GM12875 (cell line): ENCODE measurements around the gene ERC2.

Source experiments
- H3K4me3 ChIP-seq: one replicate; pipeline ENCODE4 v1.5.1; 2011; ENCODE audit warnings: low read depth, low read length, control low read depth
- TF ChIP-seq, protein P1 (sequence below): IDR thresholded peaks from 2 replicates; pipeline ENCODE4 v1.5.1; 2011; ENCODE audit warnings: low read depth, mild to moderate bottlenecking, control low read depth, inconsistent platforms, low read length, moderate library complexity, borderline replicate concordance; ENCODE audit not compliant: insufficient read depth

ERC2 gene

DNA sequence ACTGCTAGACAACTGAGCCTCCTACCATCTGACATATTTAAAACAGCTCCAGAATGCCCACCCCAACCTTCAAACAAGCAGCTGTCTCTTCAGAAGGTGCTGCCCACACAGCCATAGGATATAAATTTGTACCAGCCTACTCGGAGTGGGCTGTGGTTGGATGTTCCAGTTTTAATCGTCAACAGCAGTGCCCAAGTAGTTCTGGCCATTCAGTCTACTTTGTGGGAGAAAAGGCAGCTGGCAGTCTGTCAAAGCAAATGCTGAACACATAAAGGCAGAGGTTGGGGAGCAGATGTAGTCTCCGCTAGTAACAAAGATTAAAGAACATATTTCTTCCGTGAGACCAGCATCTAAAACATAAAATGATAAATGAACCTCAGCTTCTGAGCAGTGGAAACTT, 15.9 kb upstream of the ERC2 start:
- TF ChIP-seq, protein P1, sequence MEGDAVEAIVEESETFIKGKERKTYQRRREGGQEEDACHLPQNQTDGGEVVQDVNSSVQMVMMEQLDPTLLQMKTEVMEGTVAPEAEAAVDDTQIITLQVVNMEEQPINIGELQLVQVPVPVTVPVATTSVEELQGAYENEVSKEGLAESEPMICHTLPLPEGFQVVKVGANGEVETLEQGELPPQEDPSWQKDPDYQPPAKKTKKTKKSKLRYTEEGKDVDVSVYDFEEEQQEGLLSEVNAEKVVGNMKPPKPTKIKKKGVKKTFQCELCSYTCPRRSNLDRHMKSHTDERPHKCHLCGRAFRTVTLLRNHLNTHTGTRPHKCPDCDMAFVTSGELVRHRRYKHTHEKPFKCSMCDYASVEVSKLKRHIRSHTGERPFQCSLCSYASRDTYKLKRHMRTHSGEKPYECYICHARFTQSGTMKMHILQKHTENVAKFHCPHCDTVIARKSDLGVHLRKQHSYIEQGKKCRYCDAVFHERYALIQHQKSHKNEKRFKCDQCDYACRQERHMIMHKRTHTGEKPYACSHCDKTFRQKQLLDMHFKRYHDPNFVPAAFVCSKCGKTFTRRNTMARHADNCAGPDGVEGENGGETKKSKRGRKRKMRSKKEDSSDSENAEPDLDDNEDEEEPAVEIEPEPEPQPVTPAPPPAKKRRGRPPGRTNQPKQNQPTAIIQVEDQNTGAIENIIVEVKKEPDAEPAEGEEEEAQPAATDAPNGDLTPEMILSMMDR: no peak
- H3K4me3 ChIP-seq: no peak overlapping the region

DNA sequence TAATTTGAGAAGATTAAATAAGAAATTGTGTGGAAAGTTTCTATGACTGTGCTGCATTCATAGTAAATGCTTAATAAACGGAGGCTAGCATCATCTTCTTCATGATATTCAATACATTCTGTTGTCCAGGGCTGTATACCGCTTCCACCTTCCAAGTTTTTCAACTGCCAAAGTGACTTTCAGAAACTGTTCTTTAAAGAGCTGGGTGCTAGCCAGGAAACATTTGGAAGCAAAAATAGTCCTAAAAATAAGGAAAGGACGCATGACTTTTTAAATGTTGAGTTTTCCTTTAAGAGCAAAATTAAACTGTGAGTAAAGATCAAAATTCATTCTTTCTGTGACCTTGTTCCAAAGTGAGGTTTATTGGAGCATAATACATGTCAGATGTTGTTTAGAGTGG, 9.4 kb upstream of the ERC2 start:
- TF ChIP-seq, protein P1: no peak
- H3K4me3 ChIP-seq: no peak overlapping the region

DNA sequence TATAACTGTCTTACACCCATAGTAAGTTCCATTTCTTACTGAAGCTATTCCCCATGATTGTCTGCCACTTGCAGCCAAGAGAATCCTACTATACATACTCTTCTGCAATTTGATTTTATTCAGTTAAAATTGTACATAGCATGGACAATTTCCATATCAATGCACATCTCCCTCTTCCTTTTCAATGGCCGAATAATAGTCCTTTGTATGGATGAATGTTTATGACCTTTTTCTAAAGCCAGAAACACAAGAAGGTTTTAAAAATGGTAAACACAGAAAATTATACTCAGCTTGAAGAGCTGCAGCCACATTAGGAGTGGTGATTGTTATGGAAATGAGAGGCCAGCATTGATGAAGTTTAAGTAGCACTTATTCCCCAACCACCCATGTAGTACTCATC, 8.5 kb upstream of the ERC2 start:
- H3K4me3 ChIP-seq: no peak overlapping the region
- TF ChIP-seq, protein P1: no peak

DNA sequence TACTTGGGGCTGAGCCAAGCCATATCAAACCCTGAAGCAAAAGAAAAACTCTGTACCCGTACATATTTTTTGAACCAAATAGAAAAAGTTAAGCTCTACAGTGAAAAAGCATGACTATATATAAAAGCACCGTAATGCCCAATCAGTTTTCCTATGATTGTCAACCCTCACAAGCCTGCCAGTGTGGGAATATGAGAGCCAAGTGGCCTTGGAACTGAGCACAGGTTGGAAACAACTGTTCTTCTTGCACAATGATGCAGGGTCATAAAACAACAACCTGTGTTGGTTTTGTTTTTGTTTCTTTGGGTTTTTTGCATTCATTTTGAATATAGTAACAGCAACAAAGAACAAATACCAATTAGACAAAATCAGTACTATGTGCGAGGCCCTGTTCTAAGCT, 3.5 kb upstream of the ERC2 start:
- TF ChIP-seq, protein P1: no peak
- no peak overlapping the region for H3K4me3 ChIP-seq

DNA sequence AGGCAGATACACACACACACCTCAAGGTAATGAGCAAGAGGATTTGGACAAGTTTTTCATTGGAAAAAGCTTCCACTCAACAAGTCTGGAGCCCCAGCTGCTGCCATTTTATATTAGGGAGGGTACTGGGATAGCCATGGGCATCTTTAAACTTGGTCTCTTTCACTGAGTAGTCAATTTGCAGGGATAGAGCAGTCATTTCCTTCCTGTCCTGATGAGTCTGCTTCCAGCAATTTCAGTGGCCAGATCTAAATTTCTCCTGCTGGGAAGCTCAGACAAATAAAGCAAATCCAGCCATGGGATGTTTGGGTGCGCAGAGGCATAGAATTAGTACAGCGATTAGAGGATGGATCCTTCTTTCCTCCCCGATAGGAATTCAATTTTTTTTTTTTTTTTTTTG, 874 bp upstream of the ERC2 start:
- H3K4me3 ChIP-seq: no peak overlapping the region
- TF ChIP-seq, protein P1: no peak

DNA sequence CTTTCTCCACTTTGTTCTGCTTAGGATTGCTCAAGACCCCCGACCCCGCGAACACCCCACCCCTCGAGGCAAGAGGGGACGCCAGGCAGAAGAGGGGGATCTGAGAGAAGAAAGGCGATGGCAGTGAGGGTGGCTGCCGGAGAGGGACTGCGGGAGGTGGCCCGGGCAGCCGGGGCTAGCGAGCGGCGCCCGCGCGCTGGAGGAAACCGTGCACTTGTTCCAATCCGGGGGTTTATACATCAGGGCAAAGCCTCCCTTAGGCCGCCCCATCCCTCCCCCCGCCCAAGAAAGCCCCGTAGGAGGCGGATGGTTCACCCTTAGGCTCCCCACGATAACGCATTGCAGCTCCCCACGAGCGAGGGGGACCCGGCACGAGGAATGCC, 475 bp downstream of the ERC2 start:
- TF ChIP-seq, protein P1: no peak
- no peak overlapping the region for H3K4me3 ChIP-seq

DNA sequence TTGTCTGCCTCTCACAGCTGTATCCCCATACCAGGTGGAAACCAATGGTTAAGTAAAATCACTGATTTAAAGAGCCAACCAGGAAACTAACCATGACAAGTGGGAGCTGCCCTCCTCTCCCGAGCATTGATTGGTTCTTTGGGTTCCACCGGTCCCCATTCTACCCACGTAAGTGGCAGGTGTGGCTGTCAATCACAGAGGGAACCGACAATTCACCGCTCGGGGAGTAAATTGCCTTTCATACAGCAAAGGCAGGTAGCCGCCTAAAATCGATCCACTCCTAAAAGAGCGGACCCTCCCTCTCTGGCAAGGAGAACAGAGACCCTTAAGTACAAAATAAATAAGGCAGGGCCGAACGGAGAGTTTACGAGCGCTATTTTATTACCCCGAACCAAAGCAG, 1.2 kb downstream of the ERC2 start:
- H3K4me3 ChIP-seq: no peak overlapping the region
- TF ChIP-seq, protein P1: no peak
